Measurements from ENCODE around the gene PSTPIP2.
"Not testable (repeated sequence)": the region's sequence is repeated elsewhere in the genome, so short reads cannot be mapped to it uniquely, and the experiment has no call there.

DNA sequence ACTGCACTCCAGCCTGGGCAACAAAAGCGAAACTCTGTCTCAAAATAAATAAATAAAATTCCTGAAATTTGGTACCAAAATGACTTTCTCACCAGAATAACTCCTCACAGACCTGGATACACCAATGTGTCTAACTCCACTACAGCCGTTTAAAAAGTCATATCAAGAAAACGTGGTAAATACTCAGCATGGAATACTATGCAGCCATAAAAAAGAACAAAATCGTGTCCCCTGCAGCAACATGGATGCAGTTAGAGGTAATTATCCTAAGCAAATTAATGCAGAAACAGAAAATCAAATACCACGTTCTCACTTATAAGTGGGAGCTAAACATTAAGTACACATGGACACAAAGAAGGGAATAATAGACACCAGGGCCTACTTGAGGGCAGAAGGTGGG, 107.1 kb downstream of the PSTPIP2 start:
- not testable (repeated sequence) for TF ChIP-seq NCOA4 (IDR thresholded peaks at IDR 0.05; ENCODE audit: partially characterized antibody); ZFX (CRISPR knock-in tag; IDR thresholded peaks at IDR 0.05); TCF7 (IDR thresholded peaks at IDR 0.05; ENCODE audit: borderline replicate concordance); POLR2A (conservative IDR thresholded peaks at IDR 0.05); FOXJ3 (CRISPR knock-in tag; IDR thresholded peaks at IDR 0.05); EZH2 (IDR thresholded peaks at IDR 0.05; ENCODE audit: borderline replicate concordance, low read depth, low read length); BACH1 (tag; IDR thresholded peaks at IDR 0.05); ZNF24 (IDR thresholded peaks at IDR 0.05); ZSCAN29 (IDR thresholded peaks at IDR 0.05); RAD21 (CRISPR knock-in tag; conservative IDR thresholded peaks at IDR 0.05 in 1 of 2, IDR thresholded peaks at IDR 0.05 in 1 of 2)
- TF ChIP-seq, protein P1, sequence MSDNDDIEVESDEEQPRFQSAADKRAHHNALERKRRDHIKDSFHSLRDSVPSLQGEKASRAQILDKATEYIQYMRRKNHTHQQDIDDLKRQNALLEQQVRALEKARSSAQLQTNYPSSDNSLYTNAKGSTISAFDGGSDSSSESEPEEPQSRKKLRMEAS (CRISPR knock-in tag; IDR thresholded peaks at IDR 0.05), result not testable (repeated sequence)
- TF ChIP-seq, protein P2, sequence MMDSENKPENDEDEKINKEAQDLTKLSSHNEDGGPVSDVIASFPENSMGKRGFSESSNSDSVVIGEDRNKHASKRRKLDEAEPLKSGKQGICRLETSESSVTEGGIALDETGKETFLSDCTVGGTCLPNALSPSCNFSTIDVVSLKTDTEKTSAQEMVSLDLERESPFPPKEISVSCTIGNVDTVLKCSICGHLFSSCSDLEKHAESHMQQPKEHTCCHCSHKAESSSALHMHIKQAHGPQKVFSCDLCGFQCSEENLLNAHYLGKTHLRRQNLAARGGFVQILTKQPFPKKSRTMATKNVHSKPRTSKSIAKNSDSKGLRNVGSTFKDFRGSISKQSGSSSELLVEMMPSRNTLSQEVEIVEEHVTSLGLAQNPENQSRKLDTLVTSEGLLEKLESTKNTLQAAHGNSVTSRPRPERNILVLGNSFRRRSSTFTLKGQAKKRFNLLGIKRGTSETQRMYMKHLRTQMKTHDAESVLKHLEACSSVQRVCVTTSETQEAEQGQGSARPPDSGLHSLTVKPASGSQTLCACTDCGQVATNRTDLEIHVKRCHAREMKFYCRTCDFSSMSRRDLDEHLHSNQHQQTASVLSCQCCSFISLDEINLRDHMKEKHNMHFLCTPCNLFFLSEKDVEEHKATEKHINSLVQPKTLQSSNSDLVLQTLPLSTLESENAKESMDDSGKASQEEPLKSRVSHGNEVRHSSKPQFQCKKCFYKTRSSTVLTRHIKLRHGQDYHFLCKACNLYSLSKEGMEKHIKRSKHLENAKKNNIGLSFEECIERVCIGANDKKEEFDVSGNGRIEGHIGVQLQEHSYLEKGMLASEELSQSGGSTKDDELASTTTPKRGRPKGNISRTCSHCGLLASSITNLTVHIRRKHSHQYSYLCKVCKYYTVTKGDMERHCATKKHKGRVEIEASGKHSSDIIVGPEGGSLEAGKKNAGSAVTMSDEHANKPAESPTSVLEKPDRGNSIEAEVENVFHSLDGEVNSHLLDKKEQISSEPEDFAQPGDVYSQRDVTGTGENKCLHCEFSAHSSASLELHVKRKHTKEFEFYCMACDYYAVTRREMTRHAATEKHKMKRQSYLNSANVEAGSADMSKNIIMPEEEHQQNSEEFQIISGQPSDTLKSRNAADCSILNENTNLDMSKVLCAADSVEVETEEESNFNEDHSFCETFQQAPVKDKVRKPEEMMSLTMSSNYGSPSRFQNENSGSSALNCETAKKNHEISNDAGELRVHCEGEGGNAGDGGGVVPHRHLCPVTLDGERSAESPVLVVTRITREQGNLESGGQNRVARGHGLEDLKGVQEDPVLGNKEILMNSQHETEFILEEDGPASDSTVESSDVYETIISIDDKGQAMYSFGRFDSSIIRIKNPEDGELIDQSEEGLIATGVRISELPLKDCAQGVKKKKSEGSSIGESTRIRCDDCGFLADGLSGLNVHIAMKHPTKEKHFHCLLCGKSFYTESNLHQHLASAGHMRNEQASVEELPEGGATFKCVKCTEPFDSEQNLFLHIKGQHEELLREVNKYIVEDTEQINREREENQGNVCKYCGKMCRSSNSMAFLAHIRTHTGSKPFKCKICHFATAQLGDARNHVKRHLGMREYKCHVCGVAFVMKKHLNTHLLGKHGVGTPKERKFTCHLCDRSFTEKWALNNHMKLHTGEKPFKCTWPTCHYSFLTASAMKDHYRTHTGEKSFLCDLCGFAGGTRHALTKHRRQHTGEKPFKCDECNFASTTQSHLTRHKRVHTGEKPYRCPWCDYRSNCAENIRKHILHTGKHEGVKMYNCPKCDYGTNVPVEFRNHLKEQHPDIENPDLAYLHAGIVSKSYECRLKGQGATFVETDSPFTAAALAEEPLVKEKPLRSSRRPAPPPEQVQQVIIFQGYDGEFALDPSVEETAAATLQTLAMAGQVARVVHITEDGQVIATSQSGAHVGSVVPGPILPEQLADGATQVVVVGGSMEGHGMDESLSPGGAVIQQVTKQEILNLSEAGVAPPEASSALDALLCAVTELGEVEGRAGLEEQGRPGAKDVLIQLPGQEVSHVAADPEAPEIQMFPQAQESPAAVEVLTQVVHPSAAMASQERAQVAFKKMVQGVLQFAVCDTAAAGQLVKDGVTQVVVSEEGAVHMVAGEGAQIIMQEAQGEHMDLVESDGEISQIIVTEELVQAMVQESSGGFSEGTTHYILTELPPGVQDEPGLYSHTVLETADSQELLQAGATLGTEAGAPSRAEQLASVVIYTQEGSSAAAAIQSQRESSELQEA (IDR thresholded peaks at IDR 0.05; ENCODE audit: low read depth), result not testable (repeated sequence)
- TF ChIP-seq, protein P3, sequence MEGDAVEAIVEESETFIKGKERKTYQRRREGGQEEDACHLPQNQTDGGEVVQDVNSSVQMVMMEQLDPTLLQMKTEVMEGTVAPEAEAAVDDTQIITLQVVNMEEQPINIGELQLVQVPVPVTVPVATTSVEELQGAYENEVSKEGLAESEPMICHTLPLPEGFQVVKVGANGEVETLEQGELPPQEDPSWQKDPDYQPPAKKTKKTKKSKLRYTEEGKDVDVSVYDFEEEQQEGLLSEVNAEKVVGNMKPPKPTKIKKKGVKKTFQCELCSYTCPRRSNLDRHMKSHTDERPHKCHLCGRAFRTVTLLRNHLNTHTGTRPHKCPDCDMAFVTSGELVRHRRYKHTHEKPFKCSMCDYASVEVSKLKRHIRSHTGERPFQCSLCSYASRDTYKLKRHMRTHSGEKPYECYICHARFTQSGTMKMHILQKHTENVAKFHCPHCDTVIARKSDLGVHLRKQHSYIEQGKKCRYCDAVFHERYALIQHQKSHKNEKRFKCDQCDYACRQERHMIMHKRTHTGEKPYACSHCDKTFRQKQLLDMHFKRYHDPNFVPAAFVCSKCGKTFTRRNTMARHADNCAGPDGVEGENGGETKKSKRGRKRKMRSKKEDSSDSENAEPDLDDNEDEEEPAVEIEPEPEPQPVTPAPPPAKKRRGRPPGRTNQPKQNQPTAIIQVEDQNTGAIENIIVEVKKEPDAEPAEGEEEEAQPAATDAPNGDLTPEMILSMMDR (IDR thresholded peaks at IDR 0.05 in 2 of 3, conservative IDR thresholded peaks at IDR 0.05 in 1 of 3; ENCODE audit: insufficient read depth in 2 of 3, low read depth in 1 of 3, low read length in 3 of 3), result not testable (repeated sequence)
